Neuronal stem cell (in vitro differentiated cells): ENCODE data around the gene CAVIN1.
"Not testable (repeated sequence)": the region's sequence is repeated elsewhere in the genome, so short reads cannot be mapped to it uniquely, and the experiment has no call there.

Experiments used
- DNase-seq: peaks from one replicate; pipeline ENCODE4 v3.0.0-alpha.2; 2013; ENCODE audit warnings: low spot score
- H2AFZ ChIP-seq: one replicate; pipeline ENCODE4 v1.6.1; 2013; ENCODE audit warnings: mild to moderate bottlenecking, low read length, inconsistent platforms
- H2AK5ac ChIP-seq: 2 replicates; pipeline ENCODE4 v1.6.1; 2013; ENCODE audit warnings: low read depth, mild to moderate bottlenecking, inconsistent platforms, low read length, moderate library complexity, mixed read lengths
- H2BK120ac ChIP-seq: 2 replicates; pipeline ENCODE4 v1.6.1; 2013; ENCODE audit warnings: low read depth, mild to moderate bottlenecking, inconsistent platforms, low read length, moderate library complexity, mixed read lengths
- H2BK12ac ChIP-seq: one replicate; pipeline ENCODE4 v1.6.1; 2013; ENCODE audit warnings: low read length, inconsistent platforms
- H2BK15ac ChIP-seq: 2 replicates; pipeline ENCODE4 v1.6.1; 2013; ENCODE audit warnings: mild to moderate bottlenecking, low read length, inconsistent platforms, mixed read lengths
- H2BK5ac ChIP-seq: one replicate; pipeline ENCODE4 v1.6.1; 2013; ENCODE audit warnings: inconsistent platforms, mild to moderate bottlenecking, low read length, moderate library complexity
- H3K14ac ChIP-seq: one replicate; pipeline ENCODE4 v1.6.1; 2013; ENCODE audit warnings: low read length, inconsistent platforms
- H3K18ac ChIP-seq: 2 replicates; pipeline ENCODE4 v1.6.1; 2013; ENCODE audit warnings: low read length, inconsistent platforms
- H3K23ac ChIP-seq: 2 replicates; pipeline ENCODE4 v1.6.1; 2013; ENCODE audit warnings: low read depth, mild to moderate bottlenecking, mixed read lengths, low read length, inconsistent platforms; ENCODE audit not compliant: poor library complexity
- H3K27ac ChIP-seq: replicated peaks from 3 replicates; pipeline ENCODE4 v1.5.1; 2013; ENCODE audit warnings: low read length, inconsistent platforms
- H3K27me3 ChIP-seq, 3 experiments: 2 replicates each; pipeline ENCODE4 v1.6.1; 2013; ENCODE audit warnings: low read length in 3 of 3, mild to moderate bottlenecking in 2 of 3, inconsistent platforms in 1 of 3, low read depth in 1 of 3, mixed read lengths in 1 of 3, moderate library complexity in 1 of 3; ENCODE audit not compliant: control insufficient read depth in 3 of 3, insufficient read depth in 3 of 3
- H3K36me3 ChIP-seq, 2 donors: replicated peaks in 1 of 2; 2 replicates each; pipeline ENCODE4 v1.6.1; 2013; ENCODE audit warnings: low read length in 2 of 2; ENCODE audit not compliant: control insufficient read depth in 2 of 2, insufficient read depth in 2 of 2
- H3K4ac ChIP-seq: 2 replicates; pipeline ENCODE4 v1.6.1; 2013; ENCODE audit warnings: inconsistent platforms, mild to moderate bottlenecking, low read length, moderate library complexity
- H3K4me1 ChIP-seq, 2 donors: 1 replicate in 1 of 2; 2 replicates in 1 of 2; pipeline ENCODE4 v1.6.1; 2013; ENCODE audit warnings: low read length in 2 of 2, low read depth in 1 of 2; ENCODE audit not compliant: control insufficient read depth in 2 of 2, insufficient read depth in 1 of 2
- H3K4me2 ChIP-seq: one replicate; pipeline ENCODE4 v1.6.1; 2013; ENCODE audit warnings: mild to moderate bottlenecking, low read length, inconsistent platforms; ENCODE audit not compliant: insufficient read depth, poor library complexity, severe bottlenecking
- H3K4me3 ChIP-seq, 2 donors: 2 replicates each; pipeline ENCODE4 v1.5.1; 2013; ENCODE audit warnings: low read length in 2 of 2, mild to moderate bottlenecking in 2 of 2, inconsistent platforms in 1 of 2, moderate library complexity in 1 of 2
- H3K79me1 ChIP-seq: one replicate; pipeline ENCODE4 v1.6.1; 2013; ENCODE audit warnings: low read depth, mild to moderate bottlenecking, inconsistent platforms, low read length, moderate library complexity
- H3K9ac ChIP-seq: one replicate; pipeline ENCODE4 v1.6.1; 2013; ENCODE audit warnings: mild to moderate bottlenecking, low read depth, low read length, inconsistent platforms; ENCODE audit not compliant: poor library complexity
- H3K9me3 ChIP-seq, 2 donors: replicated peaks in 1 of 2; 2 replicates each; pipeline versions ENCODE3 to v1.6.1; 2013; ENCODE audit warnings: low read length in 2 of 2, mild to moderate bottlenecking in 2 of 2, inconsistent platforms in 1 of 2, low read depth in 1 of 2, mixed read lengths in 1 of 2, moderate library complexity in 1 of 2; ENCODE audit not compliant: control insufficient read depth in 2 of 2, insufficient read depth in 1 of 2
- H4K8ac ChIP-seq: one replicate; pipeline ENCODE4 v1.6.1; 2013; ENCODE audit warnings: low read depth, mild to moderate bottlenecking, inconsistent platforms, low read length, moderate library complexity
- H4K91ac ChIP-seq: one replicate; pipeline ENCODE4 v1.6.1; 2013; ENCODE audit warnings: low read length, low read depth, mild to moderate bottlenecking, inconsistent platforms; ENCODE audit not compliant: poor library complexity
- WGBS, 2 donors: extraction: QIAGEN DNeasy Blood & Tissue Kit; methylation state at CpG; one replicate each; pipeline ENCODE4 v1.1.7; 2013; ENCODE audit warnings: missing lambda C conversion rate in 2 of 2, mixed read lengths in 1 of 2; ENCODE audit not compliant: insufficient read length in 2 of 2, insufficient replicate concordance in 1 of 2; ENCODE audit errors: extremely low coverage in 2 of 2; 5-methylcytosine and 5-hydroxymethylcytosine counted together

Gene CAVIN1

GRCh38 chr17:42421507-42422338 is 1.3 kb downstream of the CAVIN1 start:
- WGBS, 2 donors: no CpG with 5 or more reads among the region's 59 CpGs
- Histone ChIP-seq H3K36me3 (no peaks in the 10 kb centered on the region), H2BK5ac (peak overlapping the region; percentile 66), H4K8ac (no peak overlapping the region), H3K4me3 (peak overlapping the region; percentile 24 to 91), H3K23ac (peak overlapping the region; percentile 70), H2BK12ac (no peak overlapping the region), H2AK5ac (peak overlapping the region; percentile 75), H3K14ac (peak overlapping the region; percentile 17), H3K4me1 (peaks cover 7 to 14% of the 10 kb centered on the region in 2 donors), H4K91ac (no peak overlapping the region), H3K4ac (no peak overlapping the region), H3K79me1 (no peaks in the 10 kb centered on the region), H2BK15ac (peak overlapping the region; percentile 55), H3K9me3 (no peaks in the 10 kb centered on the region), H3K27me3 (peaks cover 14 to 53% (median 25%) of the 10 kb centered on the region in 3 experiments), H3K18ac (peak overlapping the region; percentile 88), H2AFZ (peak overlapping the region; percentile 96), H3K4me2 (peak overlapping the region; percentile 93), H2BK120ac (no peak overlapping the region), H3K9ac (peak overlapping the region; percentile 95), H3K27ac (no peak overlapping the region)
- DNase-seq: no peak

DNA sequence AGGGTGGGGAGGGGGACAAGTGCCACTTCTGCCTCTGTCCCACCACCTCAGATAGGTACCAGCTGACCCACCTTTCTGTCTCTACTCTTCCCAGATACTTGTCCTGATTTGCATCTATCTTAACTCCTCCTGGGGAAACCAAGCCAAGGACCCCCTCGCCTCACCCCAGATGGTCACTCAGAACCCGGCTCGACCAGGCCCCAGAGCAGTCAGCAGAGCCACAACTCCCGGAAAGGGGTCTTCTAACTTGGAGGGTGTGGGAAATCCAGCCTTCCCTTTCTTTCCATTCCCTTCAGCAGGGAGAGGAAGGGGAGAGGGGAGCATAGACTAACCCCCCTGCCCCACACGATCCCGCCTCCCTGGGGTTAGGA is 1.9 kb downstream of the CAVIN1 start:
- no peak overlapping the region for H3K4ac ChIP-seq
- H3K4me3 ChIP-seq: peak overlapping the region in 1 of 2 donors; percentile 91
- peak overlapping the region; percentile 52 for H2AFZ ChIP-seq
- no peak for DNase-seq
- H3K14ac ChIP-seq: no peak overlapping the region
- peak overlapping the region; percentile 32 for H2AK5ac ChIP-seq
- peak overlapping the region; percentile 93 for H3K4me2 ChIP-seq
- no peak overlapping the region for H4K8ac ChIP-seq
- peaks cover 14 to 53% (median 25%) of the 10 kb centered on the region in 3 experiments for H3K27me3 ChIP-seq
- peak overlapping the region; percentile 13 for H2BK15ac ChIP-seq
- H3K27ac ChIP-seq: no peak overlapping the region
- H4K91ac ChIP-seq: no peak overlapping the region
- no peak overlapping the region for H2BK120ac ChIP-seq
- no peak overlapping the region for H2BK5ac ChIP-seq
- no CpG with 5 or more reads among the region's 6 CpGs for WGBS, 2 donors
- no peaks in the 10 kb centered on the region for H3K79me1 ChIP-seq
- H3K23ac ChIP-seq: no peak overlapping the region
- H3K36me3 ChIP-seq: no peaks in the 10 kb centered on the region
- no peak overlapping the region for H3K9ac ChIP-seq
- H3K9me3 ChIP-seq: no peaks in the 10 kb centered on the region
- H2BK12ac ChIP-seq: no peak overlapping the region
- peak overlapping the region; percentile 84 for H3K18ac ChIP-seq
- H3K4me1 ChIP-seq: peaks cover 7 to 14% of the 10 kb centered on the region in 2 donors

DNA sequence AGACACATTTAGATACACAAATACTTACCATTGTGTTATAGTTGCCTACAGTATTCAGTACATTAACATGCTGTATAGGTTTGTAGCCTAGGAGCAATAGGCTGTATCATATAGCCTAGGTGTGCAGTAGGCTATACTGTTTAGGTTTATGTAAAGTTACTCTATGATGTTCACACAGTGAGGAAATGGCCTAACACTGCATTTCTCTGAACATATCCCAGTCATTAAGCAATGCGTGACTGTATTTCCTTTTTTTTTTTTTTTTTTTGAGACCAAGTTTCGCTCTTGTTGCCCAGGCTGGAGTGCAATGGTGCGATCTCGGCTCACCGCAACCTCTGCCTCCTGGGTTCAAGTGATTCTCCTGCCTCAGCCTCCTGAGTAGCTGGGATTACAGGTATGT is 5.1 kb downstream of the CAVIN1 start:
- not testable (repeated sequence) for H2BK120ac ChIP-seq, H3K9ac ChIP-seq, H3K23ac ChIP-seq, DNase-seq, H2BK12ac ChIP-seq, H3K4ac ChIP-seq, H3K36me3 ChIP-seq, H4K91ac ChIP-seq, H3K4me3 ChIP-seq, H2AFZ ChIP-seq, H3K4me2 ChIP-seq, H2AK5ac ChIP-seq, H3K27ac ChIP-seq, H4K8ac ChIP-seq, H3K9me3 ChIP-seq, H3K79me1 ChIP-seq, H2BK5ac ChIP-seq, H2BK15ac ChIP-seq, H3K18ac ChIP-seq, H3K14ac ChIP-seq
- Histone ChIP-seq H3K4me1 (peaks cover 11 to 13% of the 10 kb centered on the region in 2 donors), H3K27me3 (peaks cover 14 to 31% (median 25%) of the 10 kb centered on the region in 3 experiments)
- no CpG with 5 or more reads among the region's 5 CpGs for WGBS, 2 donors

- Histone ChIP-seq H3K14ac (no peak overlapping the region), H4K91ac (no peak overlapping the region), H3K4me1 (peaks cover 4 to 7% of the 10 kb centered on the region in 2 donors), H3K36me3 (no peaks in the 10 kb centered on the region), H2AK5ac (no peak overlapping the region), H3K4me3 (no peak overlapping the region), H3K4me2 (no peak overlapping the region), H4K8ac (no peak overlapping the region), H3K23ac (peak overlapping the region; percentile 47), H2AFZ (peak overlapping the region; percentile 41), H2BK12ac (peak overlapping the region; percentile 97), H3K4ac (no peak overlapping the region), H3K79me1 (no peaks in the 10 kb centered on the region), H2BK5ac (no peak overlapping the region), H3K9me3 (no peaks in the 10 kb centered on the region), H3K9ac (no peak overlapping the region), H2BK120ac (no peak overlapping the region), H3K27me3 (peaks cover 0 to under 1% (median 0%) of the 10 kb centered on the region in 3 experiments), H3K18ac (peak overlapping the region; percentile 15), H2BK15ac (peak overlapping the region; percentile 21), H3K27ac (peak overlapping the region; percentile 39)
- no CpG with 5 or more reads among the region's 7 CpGs for WGBS, 2 donors
- no peak for DNase-seq
Observed at GRCh38 chr17:42414704-42415409, 8.2 kb downstream of the CAVIN1 start.
